K562 (cell line): ENCODE results near the gene RPS27. TPM values are rescaled to one million over a fixed set of nuclear protein-coding genes. Genes with fewer than 3 reads are reported as not detected.
A peak's percentile ranks its signal among the peaks of the same experiment; 100 is the strongest.

Experiments used
- ARID3B ChIP-seq: fragments of 250-450 bp; sonication (Bioruptor Pico); IDR thresholded peaks from 2 replicates; pipeline ENCODE4 v1.4.0; 2020; ENCODE audit warnings: borderline replicate concordance
- CBFA2T2 ChIP-seq: fragments of 450-650 bp; conservative IDR thresholded peaks from 2 replicates; pipeline ENCODE4 v1.6.1; 2017; ENCODE audit warnings: mild to moderate bottlenecking
- NEUROD1 ChIP-seq: fragments of 150-350 bp; IDR thresholded peaks from 2 replicates; pipeline ENCODE4 v1.6.1; 2014; ENCODE audit warnings: borderline replicate concordance, low read length, low read depth; ENCODE audit not compliant: partially characterized antibody
- ZFP36 ChIP-seq: fragments of 150-350 bp; IDR thresholded peaks from 2 replicates; pipeline ENCODE4 v1.6.1; 2018; ENCODE audit warnings: low read length, low read depth; ENCODE audit not compliant: partially characterized antibody
- ZNF609 ChIP-seq: sonication (generic); formaldehyde crosslinking; IDR thresholded peaks from 2 replicates; pipeline ENCODE4 v1.8.1; 2023; ENCODE audit warnings: missing genetic modification reagents, mild to moderate bottlenecking, borderline replicate concordance
- ZNF655 ChIP-seq: fragments of 250-450 bp; sonication (Bioruptor Pico); IDR thresholded peaks from 2 replicates; pipeline ENCODE4 v1.5.0; 2021
- polyA plus RNA-seq, 8 experiments: library from polyadenylated mRNA; depleted of rRNA in 4 of 8; stranded (reverse) in 5 of 8; unstranded in 3 of 8; fragments of >200 nt; fragmentation: Nextera tagmentation in 2 of 8; fragmentation: Illumina TruSeq in 1 of 8; extraction: Ambion mirVana in 2 of 8; extraction: Trizol in 1 of 8; gene quantifications; 2 replicates each; pipeline versions ENCODE4 v1.2.1 to v1.2.3, GENCODE V29; 2011 to 2014; ENCODE audit warnings: inconsistent platforms in 1 of 8, missing spikeins in 1 of 8
- total RNA-seq, 7 experiments: library from RNA; depleted of rRNA in 6 of 7; stranded (reverse); fragments of >200 nt in 6 of 7; fragmentation: Illumina TruSeq in 2 of 7; extraction: Trizol in 2 of 7; gene quantifications; 2 replicates each; pipeline versions ENCODE4 v1.2.1 to v1.2.3, GENCODE V29; 2011 to 2021; ENCODE audit warnings: low replicate concordance in 1 of 7
- TF ChIP-seq, protein P1 (sequence below): fragments of 450-650 bp; IDR thresholded peaks from 2 replicates; pipeline ENCODE4 v1.6.1; 2017; ENCODE audit warnings: antibody characterized with exemption, mild to moderate bottlenecking
- TF ChIP-seq, protein P2 (sequence below), 2 experiments: fragments of 450-650 bp; IDR thresholded peaks; 2 replicates each; pipeline ENCODE4 v1.6.1; 2016

The RPS27 gene
- total and polyA plus RNA-seq, 9 of the 15 experiments (the other 6 are each of a cell fraction or from before 2014, with no cell fraction given), result 2,091 to 9,377 (median 6,706) TPM

DNA sequence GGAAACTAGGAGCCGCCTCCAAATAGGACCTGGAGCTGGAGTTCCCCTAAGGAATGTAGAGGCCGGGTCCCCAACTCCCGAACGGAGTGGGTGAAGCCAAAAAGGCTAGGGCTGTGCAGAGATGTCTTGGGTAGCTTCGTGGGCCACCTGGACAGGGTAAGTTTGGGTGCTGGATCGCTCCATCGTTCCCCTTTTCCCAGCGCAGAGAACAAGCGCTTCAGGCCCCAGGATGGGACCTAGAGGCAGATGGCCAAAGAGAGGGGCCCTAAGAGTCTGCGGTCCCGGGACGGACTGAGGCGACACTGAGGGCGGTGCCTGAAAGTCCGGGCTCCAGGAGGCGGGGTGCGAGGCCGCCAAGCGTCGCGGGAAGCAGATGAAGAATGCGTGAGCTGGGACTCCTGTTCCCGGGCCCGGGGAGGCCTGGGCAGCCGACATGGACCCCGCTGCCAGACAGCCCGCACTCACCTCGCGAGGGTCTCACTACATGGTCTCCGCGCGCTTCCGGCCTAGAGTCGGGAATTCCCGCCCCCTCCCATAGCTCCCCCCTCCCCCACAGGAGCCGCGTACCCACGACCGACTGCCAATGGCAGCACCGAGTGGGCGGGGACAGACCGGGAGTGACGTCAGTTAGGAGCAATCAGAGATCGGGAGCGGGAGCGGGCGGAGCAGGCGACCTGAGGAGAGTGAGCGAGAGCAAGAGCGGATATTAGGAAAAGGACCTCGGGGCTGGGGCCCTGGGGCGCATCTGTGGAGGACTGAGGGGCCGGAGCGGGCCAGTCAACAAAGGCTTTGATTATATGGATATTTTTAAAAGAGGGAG, 27.3 kb upstream of the RPS27 start, which contains the start of gene SLC39A1 (continued):
- TF ChIP-seq ZNF609, result no peak
- no peak for TF ChIP-seq ZFP36
- no peak for TF ChIP-seq CBFA2T2
- TF ChIP-seq ZNF655 (CRISPR knock-in tag), result no peak
- TF ChIP-seq, protein P1, sequence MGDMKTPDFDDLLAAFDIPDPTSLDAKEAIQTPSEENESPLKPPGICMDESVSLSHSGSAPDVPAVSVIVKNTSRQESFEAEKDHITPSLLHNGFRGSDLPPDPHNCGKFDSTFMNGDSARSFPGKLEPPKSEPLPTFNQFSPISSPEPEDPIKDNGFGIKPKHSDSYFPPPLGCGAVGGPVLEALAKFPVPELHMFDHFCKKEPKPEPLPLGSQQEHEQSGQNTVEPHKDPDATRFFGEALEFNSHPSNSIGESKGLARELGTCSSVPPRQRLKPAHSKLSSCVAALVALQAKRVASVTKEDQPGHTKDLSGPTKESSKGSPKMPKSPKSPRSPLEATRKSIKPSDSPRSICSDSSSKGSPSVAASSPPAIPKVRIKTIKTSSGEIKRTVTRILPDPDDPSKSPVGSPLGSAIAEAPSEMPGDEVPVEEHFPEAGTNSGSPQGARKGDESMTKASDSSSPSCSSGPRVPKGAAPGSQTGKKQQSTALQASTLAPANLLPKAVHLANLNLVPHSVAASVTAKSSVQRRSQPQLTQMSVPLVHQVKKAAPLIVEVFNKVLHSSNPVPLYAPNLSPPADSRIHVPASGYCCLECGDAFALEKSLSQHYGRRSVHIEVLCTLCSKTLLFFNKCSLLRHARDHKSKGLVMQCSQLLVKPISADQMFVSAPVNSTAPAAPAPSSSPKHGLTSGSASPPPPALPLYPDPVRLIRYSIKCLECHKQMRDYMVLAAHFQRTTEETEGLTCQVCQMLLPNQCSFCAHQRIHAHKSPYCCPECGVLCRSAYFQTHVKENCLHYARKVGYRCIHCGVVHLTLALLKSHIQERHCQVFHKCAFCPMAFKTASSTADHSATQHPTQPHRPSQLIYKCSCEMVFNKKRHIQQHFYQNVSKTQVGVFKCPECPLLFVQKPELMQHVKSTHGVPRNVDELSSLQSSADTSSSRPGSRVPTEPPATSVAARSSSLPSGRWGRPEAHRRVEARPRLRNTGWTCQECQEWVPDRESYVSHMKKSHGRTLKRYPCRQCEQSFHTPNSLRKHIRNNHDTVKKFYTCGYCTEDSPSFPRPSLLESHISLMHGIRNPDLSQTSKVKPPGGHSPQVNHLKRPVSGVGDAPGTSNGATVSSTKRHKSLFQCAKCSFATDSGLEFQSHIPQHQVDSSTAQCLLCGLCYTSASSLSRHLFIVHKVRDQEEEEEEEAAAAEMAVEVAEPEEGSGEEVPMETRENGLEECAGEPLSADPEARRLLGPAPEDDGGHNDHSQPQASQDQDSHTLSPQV, result no peak
- TF ChIP-seq, protein P2, sequence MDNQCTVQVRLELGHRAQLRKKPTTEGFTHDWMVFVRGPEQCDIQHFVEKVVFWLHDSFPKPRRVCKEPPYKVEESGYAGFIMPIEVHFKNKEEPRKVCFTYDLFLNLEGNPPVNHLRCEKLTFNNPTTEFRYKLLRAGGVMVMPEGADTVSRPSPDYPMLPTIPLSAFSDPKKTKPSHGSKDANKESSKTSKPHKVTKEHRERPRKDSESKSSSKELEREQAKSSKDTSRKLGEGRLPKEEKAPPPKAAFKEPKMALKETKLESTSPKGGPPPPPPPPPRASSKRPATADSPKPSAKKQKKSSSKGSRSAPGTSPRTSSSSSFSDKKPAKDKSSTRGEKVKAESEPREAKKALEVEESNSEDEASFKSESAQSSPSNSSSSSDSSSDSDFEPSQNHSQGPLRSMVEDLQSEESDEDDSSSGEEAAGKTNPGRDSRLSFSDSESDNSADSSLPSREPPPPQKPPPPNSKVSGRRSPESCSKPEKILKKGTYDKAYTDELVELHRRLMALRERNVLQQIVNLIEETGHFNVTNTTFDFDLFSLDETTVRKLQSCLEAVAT (IDR thresholded peaks at IDR 0.05), result no peak
- TF ChIP-seq ARID3B (CRISPR knock-in tag), result no peak
- peak; percentile 71 for TF ChIP-seq NEUROD1
